Measurements from ENCODE around the gene KMT2E. TPM values are rescaled to one million over a fixed set of nuclear protein-coding genes. Genes with fewer than 3 reads are reported as not detected.

KMT2E gene, protein sequence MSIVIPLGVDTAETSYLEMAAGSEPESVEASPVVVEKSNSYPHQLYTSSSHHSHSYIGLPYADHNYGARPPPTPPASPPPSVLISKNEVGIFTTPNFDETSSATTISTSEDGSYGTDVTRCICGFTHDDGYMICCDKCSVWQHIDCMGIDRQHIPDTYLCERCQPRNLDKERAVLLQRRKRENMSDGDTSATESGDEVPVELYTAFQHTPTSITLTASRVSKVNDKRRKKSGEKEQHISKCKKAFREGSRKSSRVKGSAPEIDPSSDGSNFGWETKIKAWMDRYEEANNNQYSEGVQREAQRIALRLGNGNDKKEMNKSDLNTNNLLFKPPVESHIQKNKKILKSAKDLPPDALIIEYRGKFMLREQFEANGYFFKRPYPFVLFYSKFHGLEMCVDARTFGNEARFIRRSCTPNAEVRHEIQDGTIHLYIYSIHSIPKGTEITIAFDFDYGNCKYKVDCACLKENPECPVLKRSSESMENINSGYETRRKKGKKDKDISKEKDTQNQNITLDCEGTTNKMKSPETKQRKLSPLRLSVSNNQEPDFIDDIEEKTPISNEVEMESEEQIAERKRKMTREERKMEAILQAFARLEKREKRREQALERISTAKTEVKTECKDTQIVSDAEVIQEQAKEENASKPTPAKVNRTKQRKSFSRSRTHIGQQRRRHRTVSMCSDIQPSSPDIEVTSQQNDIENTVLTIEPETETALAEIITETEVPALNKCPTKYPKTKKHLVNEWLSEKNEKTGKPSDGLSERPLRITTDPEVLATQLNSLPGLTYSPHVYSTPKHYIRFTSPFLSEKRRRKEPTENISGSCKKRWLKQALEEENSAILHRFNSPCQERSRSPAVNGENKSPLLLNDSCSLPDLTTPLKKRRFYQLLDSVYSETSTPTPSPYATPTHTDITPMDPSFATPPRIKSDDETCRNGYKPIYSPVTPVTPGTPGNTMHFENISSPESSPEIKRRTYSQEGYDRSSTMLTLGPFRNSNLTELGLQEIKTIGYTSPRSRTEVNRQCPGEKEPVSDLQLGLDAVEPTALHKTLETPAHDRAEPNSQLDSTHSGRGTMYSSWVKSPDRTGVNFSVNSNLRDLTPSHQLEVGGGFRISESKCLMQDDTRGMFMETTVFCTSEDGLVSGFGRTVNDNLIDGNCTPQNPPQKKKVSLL (N-terminal part only)
- total RNA-seq (2022; extraction: Qiagen RNA extraction): 13.6 to 20.6 TPM (median 18.9 TPM) in 5 replicates

GRCh38 chr7:105013816-105014692 lies at the start of gene KMT2E:
Gene KMT2E, plus strand, starts transcription at chr7:105014205. Its CDS starts 26,748 bp downstream, at chr7:105040953.

